ENCODE data around the gene ITPR2. TPM values are rescaled to one million over a fixed set of nuclear protein-coding genes. Genes with fewer than 3 reads are reported as not detected.

The ITPR2 gene
- total and polyA plus RNA-seq, 2 of the 8 experiments (the other 6 are each of a cell fraction or from before 2014, with no cell fraction given): 4.1 to 48.3 TPM

DNA sequence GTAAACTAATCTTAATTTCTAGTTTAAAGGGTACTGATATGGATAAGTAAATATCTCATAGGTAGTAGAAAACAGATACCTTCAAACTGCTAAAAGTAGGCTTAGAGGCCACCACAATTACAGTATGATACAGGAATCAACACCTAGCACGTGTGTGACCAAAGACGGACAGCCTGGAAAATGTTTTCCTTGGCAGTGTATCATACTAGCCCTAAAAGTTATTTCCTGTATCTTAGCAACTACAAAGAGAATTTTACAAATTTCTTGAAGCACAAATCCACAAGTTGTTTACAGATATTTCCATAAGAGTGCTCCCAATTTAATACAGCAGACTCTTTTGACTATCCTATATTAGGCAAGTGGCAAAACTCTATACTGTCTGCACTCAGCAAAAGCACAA lies 106.0 kb downstream of the ITPR2 start (continued):
- TF ChIP-seq, protein P1, sequence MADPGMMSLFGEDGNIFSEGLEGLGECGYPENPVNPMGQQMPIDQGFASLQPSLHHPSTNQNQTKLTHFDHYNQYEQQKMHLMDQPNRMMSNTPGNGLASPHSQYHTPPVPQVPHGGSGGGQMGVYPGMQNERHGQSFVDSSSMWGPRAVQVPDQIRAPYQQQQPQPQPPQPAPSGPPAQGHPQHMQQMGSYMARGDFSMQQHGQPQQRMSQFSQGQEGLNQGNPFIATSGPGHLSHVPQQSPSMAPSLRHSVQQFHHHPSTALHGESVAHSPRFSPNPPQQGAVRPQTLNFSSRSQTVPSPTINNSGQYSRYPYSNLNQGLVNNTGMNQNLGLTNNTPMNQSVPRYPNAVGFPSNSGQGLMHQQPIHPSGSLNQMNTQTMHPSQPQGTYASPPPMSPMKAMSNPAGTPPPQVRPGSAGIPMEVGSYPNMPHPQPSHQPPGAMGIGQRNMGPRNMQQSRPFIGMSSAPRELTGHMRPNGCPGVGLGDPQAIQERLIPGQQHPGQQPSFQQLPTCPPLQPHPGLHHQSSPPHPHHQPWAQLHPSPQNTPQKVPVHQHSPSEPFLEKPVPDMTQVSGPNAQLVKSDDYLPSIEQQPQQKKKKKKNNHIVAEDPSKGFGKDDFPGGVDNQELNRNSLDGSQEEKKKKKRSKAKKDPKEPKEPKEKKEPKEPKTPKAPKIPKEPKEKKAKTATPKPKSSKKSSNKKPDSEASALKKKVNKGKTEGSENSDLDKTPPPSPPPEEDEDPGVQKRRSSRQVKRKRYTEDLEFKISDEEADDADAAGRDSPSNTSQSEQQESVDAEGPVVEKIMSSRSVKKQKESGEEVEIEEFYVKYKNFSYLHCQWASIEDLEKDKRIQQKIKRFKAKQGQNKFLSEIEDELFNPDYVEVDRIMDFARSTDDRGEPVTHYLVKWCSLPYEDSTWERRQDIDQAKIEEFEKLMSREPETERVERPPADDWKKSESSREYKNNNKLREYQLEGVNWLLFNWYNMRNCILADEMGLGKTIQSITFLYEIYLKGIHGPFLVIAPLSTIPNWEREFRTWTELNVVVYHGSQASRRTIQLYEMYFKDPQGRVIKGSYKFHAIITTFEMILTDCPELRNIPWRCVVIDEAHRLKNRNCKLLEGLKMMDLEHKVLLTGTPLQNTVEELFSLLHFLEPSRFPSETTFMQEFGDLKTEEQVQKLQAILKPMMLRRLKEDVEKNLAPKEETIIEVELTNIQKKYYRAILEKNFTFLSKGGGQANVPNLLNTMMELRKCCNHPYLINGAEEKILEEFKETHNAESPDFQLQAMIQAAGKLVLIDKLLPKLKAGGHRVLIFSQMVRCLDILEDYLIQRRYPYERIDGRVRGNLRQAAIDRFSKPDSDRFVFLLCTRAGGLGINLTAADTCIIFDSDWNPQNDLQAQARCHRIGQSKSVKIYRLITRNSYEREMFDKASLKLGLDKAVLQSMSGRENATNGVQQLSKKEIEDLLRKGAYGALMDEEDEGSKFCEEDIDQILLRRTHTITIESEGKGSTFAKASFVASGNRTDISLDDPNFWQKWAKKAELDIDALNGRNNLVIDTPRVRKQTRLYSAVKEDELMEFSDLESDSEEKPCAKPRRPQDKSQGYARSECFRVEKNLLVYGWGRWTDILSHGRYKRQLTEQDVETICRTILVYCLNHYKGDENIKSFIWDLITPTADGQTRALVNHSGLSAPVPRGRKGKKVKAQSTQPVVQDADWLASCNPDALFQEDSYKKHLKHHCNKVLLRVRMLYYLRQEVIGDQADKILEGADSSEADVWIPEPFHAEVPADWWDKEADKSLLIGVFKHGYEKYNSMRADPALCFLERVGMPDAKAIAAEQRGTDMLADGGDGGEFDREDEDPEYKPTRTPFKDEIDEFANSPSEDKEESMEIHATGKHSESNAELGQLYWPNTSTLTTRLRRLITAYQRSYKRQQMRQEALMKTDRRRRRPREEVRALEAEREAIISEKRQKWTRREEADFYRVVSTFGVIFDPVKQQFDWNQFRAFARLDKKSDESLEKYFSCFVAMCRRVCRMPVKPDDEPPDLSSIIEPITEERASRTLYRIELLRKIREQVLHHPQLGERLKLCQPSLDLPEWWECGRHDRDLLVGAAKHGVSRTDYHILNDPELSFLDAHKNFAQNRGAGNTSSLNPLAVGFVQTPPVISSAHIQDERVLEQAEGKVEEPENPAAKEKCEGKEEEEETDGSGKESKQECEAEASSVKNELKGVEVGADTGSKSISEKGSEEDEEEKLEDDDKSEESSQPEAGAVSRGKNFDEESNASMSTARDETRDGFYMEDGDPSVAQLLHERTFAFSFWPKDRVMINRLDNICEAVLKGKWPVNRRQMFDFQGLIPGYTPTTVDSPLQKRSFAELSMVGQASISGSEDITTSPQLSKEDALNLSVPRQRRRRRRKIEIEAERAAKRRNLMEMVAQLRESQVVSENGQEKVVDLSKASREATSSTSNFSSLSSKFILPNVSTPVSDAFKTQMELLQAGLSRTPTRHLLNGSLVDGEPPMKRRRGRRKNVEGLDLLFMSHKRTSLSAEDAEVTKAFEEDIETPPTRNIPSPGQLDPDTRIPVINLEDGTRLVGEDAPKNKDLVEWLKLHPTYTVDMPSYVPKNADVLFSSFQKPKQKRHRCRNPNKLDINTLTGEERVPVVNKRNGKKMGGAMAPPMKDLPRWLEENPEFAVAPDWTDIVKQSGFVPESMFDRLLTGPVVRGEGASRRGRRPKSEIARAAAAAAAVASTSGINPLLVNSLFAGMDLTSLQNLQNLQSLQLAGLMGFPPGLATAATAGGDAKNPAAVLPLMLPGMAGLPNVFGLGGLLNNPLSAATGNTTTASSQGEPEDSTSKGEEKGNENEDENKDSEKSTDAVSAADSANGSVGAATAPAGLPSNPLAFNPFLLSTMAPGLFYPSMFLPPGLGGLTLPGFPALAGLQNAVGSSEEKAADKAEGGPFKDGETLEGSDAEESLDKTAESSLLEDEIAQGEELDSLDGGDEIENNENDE (IDR thresholded peaks at IDR 0.05; ENCODE audit: insufficient replicate concordance, low read length): no peak
- TF ChIP-seq SP4 (IDR thresholded peaks at IDR 0.05; ENCODE audit: low read length): no peak
- no peak for TF ChIP-seq MAFK (IDR thresholded peaks at IDR 0.05; ENCODE audit: low read depth, low read length)
- TF ChIP-seq, protein P2, sequence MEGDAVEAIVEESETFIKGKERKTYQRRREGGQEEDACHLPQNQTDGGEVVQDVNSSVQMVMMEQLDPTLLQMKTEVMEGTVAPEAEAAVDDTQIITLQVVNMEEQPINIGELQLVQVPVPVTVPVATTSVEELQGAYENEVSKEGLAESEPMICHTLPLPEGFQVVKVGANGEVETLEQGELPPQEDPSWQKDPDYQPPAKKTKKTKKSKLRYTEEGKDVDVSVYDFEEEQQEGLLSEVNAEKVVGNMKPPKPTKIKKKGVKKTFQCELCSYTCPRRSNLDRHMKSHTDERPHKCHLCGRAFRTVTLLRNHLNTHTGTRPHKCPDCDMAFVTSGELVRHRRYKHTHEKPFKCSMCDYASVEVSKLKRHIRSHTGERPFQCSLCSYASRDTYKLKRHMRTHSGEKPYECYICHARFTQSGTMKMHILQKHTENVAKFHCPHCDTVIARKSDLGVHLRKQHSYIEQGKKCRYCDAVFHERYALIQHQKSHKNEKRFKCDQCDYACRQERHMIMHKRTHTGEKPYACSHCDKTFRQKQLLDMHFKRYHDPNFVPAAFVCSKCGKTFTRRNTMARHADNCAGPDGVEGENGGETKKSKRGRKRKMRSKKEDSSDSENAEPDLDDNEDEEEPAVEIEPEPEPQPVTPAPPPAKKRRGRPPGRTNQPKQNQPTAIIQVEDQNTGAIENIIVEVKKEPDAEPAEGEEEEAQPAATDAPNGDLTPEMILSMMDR (IDR thresholded peaks at IDR 0.05; ENCODE audit: control extremely low read depth in 1 of 3, insufficient read depth in 1 of 3, low read depth in 1 of 3, low read length in 3 of 3): no peak
- no peak for TF ChIP-seq FOSL1 (IDR thresholded peaks at IDR 0.05; ENCODE audit: insufficient read depth, low read depth, low read length)
